ENCODE measurements around the gene GNAI3.
"Not testable (repeated sequence)": the region's sequence is repeated elsewhere in the genome, so short reads cannot be mapped to it uniquely, and the experiment has no call there.

GNAI3 gene

DNA sequence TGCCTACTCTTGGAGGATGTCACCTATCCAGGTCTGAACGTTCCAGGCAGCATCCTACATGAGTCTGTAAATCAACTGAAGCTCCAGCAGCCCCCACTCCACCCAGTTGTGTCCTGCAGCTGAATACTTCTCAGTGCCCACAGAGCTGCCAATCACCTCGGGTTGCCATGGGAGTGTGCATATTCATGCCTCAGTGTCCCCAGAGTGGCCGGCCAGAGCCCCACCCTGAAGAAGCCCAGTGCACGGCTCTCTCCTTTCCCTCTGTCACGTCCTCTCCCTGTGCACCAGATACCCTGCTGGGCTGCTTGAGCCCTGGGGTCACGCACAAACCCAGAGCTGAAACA lies 91.4 kb downstream of the GNAI3 start:
- no peak for DNase-seq

DNA sequence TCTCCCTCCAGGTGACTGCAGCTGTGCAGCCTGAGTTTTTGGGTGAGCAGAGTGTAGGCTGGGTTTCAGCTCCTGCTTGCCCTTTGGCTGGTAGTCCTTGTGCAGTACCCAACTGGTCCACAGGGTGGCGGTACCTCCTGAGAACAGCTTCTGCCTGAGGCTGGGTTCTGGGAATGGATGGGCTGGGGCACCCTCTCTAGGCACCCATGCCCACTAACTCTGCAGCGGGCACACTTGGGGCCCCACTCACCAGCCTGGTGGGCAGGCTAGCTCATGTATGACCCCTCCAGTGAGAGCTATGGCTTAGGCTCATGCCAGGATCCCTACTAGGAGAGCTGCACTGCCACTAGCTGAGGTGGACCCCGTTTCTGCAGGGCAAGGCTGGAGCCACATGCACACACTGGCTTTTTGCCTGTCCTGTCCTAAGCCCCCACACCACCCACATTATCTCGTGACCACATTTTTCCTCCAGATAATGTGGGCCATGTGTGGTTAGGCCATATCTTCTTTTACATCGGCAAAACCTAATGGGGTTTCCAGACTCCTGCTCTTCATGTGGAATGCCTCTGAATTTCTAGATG lies 92.0 kb downstream of the GNAI3 start:
- peak; percentile 19 to 49 for DNase-seq

GRCh38 chr1:109641078-109641740 lies 92.8 kb downstream of the GNAI3 start:
- DNase-seq, result no peak

DNA sequence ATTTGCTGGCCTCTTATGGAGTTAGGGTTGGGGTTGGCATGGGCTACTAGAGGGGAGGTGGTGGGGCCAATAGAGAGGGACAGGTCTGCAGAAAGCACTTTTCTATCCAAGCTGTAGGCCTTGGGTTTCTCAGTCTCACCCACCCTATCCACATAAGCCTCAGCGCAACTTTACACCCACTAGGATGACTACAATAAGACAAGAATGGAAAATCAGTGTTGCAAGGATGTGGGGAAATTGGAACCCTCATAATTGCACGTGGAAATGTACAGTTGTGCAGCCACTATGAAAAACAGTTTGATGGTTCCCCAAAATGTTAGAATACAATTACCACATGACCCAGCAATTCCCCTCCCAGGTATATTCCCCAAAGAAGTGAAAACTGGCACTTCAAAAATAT lies 93.4 kb downstream of the GNAI3 start:
- DNase-seq, result no peak

- no peak for DNase-seq
These were observed 94.2 kb downstream of the GNAI3 start for GRCh38 chr1:109642626-109643025.

DNA sequence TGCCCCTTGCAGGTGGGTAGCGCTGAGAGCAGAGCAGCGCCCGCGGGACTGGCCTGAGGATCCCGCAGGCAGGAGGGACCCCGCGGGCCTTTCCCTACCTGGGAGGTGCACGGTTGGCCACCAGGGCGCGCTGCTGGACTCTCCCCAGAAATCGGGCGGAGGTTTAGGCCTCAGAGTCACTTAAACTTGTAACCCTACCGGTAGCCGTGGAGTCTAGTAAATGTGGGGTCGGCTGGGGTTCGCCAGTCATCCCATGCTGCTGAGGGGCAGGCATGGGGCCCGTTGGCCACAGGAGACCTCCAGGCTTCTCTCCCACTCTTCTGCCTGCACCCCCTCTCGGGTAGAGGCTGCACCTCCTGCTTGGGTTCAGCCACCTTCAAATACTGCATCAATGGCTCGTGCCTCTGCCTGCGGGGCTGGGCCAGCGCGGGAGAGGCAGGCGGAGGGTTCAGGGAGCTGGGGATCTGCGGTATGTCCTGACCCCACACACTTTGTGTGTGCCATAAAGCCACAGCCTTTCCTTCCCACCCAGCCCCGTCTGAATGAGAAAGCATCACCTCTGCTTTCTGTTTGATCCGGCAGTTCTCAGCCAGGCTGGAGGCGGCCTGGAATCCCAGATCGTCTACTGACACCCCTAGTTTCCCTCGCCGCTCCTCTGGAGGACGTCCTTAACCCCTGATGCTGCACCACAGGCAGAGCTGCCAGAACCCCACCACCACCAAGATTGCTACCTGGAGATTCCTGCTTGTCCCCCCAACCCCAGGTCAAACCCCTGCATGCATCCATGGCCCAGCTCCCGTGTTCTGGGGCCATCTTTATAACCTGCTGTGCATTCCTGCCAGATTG lies 95.2 kb downstream of the GNAI3 start:
- peak in 1 of 2 experiments; percentile 41 for DNase-seq

DNA sequence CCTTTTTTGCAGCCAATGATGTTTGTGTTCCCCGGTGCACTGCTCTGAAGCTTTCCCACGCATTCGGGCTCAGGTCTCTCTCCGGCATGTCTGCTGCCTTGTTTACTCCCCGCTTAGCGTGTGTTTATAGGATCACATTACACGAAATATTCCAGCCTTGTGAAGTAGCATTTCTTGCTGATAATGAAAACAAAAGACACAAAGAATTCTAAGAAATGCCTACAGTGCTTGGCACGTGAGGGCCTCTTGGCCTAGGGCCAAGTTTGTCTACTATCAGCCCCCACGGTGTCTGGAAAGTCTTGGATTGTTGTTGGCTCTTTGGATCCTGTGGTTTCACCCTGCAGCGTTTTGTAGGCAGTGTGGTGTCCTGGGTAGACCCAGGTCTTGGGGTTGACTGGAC lies 96.3 kb downstream of the GNAI3 start:
- DNase-seq, result no peak

GRCh38 chr1:109649491-109649914 lies 101.1 kb downstream of the GNAI3 start:
- DNase-seq, result no peak

DNA sequence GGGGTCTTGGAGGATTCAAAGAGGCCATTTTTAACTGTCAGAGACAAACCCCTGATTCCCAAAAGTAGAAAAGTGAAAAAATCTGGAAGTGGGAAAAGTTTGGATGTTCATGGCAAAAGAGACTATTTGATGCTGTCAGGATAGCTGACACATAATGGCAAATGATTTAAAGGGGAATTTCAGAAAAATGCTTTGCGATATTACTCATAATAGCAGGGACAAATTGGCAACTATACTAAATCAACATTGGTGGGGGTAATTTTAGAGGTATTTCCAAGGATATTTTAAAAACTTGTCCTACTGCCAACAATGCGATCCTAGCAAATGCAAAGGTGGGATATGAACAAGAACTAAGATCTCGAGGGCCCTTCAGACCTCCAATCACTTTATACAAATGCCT lies 102.2 kb downstream of the GNAI3 start:
- no peak for DNase-seq

GRCh38 chr1:109652402-109652801 lies 104.0 kb downstream of the GNAI3 start:
- no peak for DNase-seq

DNA sequence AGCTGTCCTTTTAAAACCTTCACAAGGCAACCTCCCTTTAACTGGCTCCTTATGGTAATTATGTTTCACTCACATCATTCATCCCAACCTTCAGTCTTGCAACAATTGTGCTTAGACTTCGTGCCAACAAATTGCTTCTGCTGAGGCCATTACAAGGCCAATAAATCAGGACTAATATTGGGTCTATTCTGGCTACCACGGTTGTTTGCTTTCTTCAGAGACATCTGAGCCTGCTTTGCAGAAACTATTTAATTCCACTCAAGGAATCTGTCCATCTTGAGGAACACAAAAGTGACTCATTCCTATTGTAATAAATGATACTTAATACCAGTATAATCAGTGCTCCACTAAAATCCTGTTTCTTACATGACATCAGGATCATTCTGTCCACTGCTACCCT lies 104.9 kb downstream of the GNAI3 start:
- DNase-seq, result no peak

DNA sequence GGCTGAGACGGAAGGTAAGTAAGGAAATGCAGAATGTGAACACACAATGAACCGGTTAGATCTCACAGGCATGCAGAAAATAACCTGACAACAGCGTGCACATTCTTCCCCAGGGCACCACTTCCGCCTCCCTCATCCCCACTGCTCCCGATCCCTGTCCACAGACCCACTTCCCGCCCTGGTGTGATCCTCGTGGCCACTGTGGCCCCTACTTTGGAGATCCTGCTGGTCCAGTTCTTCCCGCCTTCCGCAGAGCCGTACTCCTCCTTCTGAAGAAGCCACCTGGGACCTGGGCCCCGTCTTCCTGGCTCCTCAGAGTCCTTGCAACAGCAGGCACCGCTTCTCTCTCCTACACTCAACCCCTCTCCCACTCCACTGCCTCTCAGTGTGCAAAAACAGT lies 106.1 kb downstream of the GNAI3 start:
- no peak for DNase-seq

DNA sequence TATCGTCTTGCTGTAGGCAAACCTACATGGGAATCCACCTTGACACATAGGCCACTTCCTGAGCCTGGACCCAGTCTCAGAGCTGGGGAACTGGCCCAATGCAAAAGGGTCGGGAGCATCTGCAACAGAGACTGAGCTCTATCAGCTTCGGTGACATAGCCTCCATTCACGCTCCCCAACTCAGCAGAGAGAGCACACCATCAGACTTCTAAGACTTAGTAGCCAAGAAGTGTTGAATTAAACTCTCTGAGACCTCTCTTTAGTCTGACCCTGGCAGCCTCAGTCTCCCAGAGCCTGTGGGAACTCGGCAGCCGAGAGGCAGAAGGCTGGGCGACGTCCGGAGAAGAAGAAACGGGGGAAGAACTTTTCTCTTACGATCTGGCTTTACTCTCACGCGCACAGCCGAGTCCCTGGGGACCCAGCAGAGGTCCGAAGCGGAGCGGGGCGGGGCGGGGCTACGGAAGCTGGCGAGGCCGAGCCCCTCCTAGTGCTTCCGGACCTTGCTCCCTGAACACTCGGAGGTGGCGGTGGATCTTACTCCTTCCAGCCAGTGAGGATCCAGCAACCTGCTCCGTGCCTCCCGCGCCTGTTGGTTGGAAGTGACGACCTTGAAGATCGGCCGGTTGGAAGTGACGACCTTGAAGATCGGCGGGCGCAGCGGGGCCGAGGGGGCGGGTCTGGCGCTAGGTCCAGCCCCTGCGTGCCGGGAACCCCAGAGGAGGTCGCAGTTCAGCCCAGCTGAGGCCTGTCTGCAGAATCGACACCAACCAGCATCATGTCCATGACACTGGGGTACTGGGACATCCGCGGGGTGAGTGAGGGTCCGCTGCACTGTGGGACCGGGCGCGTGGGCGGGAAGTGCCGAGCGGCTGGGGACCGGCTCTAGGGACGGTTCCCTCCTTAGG lies 107.5 kb downstream of the GNAI3 start, which contains the start of gene GSTM4:
TSS of gene GSTM4 (plus strand) at position 485 of the 905 bp plus-strand sequence. CDS start at position 776, 291 bp downstream.
- DNase-seq, result peak; percentile 41 to 50

- DNase-seq, result no peak
These were observed 109.0 kb downstream of the GNAI3 start for GRCh38 chr1:109657395-109657794.

GRCh38 chr1:109657970-109658369 lies 109.6 kb downstream of the GNAI3 start:
- no peak for DNase-seq

GRCh38 chr1:109658533-109659042 lies 110.2 kb downstream of the GNAI3 start:
- DNase-seq, result no peak

GRCh38 chr1:109659145-109659544 lies 110.7 kb downstream of the GNAI3 start:
- DNase-seq, result no peak

- DNase-seq, result no peak
These were observed 111.7 kb downstream of the GNAI3 start for GRCh38 chr1:109659997-109660690.

- not testable (repeated sequence) for DNase-seq
These were observed 112.2 kb downstream of the GNAI3 start for GRCh38 chr1:109660691-109661026.

DNA sequence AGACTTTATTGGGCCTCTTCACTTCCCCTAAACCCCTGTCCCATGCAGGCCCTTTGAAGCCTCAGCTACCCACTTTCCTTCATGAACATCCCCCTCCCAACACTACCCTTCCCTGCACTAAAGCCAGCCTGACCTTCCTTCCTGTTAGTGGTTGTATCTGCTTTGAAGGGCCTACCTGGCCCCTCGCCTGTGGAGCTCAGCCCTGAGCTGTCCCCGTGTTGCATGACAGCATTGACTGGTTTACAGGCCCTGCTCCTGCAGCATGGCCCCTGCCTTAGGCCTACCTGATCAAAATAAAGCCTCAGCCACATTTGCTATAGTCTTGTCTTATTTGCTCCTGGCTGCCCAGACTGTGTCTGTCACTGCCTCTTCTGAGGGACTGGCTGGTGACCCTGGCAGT lies 113.0 kb downstream of the GNAI3 start:
- DNase-seq, result no peak

DNA sequence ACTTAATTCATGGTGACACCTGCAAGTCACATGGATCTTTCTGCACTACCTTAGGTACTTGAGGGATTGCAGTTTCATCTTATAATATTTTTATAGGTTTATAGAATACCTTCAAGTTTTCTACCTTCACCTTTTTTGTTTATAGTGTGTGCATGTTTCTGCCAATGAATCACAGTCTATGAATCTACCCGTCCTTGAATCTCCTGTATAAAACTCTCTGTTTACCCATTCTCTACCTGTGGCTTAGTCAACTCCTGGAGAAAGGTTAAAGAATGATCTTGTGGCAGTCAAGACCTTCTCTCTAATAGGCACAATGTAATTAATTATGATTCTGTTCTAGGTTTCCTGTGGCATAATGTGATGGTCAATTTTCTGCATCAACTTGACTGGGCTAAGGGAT lies 116.3 kb downstream of the GNAI3 start:
- no peak for DNase-seq

DNA sequence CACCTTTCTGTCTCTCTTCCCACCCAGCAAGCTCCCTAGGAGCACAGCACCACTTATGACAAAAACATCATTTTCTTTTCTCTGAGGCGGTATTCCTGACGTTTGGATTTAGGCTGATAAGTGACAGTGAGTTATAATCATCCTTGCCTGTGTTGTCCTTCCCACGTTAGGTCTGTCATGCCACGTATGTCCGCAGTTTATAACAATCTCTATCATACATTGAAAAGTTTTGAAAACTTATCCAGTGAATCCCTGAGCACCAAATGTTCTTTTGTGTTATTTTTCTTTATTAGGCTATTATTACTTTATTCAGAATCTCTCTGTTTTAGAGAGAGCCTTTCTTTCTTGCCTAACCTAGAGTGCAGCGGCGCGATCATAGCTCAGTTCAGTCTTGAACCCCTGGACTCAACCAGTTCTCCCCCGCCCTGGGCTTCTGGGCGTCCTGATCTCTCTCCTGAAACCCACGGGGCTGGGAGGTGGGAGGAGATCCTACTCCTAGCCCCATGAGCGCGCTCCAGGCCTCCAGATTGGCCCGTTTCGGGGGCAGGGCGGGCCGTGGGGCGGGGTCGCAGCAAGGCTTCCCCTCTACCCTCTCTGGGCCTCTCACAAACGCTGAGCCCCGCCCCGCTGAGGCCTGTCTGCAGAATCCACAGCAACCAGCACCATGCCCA lies 119.2 kb downstream of the GNAI3 start, which contains the start of gene GSTM2:
TSS of gene GSTM2 (plus strand) at position 606 of the 671 bp plus-strand sequence. CDS start at position 665, 59 bp downstream.
- DNase-seq, result no peak

Data from NCI-H1930 (cell line).